SK-MEL-5 (cell line): ENCODE data around the gene WRNIP1. TPM values are rescaled to one million over a fixed set of nuclear protein-coding genes. Genes with fewer than 3 reads are reported as not detected.
"Not testable (repeated sequence)": the region's sequence is repeated elsewhere in the genome, so short reads cannot be mapped to it uniquely, and the experiment has no call there.

ENCODE experiments used
- DNase-seq: peaks from one replicate; pipeline ENCODE4 v3.0.0-alpha.2; 2016; ENCODE audit warnings: low read depth, low spot score
- in situ Hi-C: cut with HindIII; loops from 2 replicates; pipeline ENCODE4 v1.10.0; 2016; ENCODE audit warnings: low sequenced_read_pairs, high pct_unique_total_duplicates, low pct_unique_long_range_greater_than_20kb
- total RNA-seq: library from RNA; depleted of rRNA; stranded (reverse); fragments of >200 nt; shearing (Covaris generic); gene quantifications from 2 replicates; pipeline ENCODE4 v1.2.3, GENCODE V29; 2014

Gene WRNIP1
- total RNA-seq, 1 experiment from 2014 or later: 96.8 TPM

DNA sequence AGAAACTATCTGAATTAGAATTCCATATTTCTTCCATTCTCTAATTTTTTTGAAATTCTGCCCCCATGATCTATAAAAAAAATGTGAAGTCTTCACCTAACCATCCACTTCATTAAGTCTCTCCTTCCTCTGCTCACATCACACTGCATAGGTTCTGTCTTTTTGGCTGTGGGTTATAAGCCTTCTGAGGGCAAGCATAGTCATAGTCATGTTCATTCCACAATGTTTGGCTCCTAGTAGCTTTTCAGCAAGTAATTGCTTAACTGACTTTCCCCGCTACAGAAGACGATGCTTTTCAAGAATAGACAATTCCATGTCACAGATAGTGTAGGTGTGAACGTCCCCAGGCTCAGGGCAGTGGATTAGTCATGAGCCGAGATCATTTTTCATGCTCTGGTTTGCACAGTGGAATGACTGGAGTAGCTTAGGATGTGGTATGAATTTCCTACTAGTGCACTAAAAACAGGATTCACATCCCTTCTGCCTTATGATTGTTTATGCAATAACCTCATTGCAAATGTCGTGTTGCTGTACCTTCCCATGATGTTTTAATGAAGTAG lies 29.1 kb downstream of the WRNIP1 start:
- no peak for DNase-seq
- in situ Hi-C loops: no loop called here

DNA sequence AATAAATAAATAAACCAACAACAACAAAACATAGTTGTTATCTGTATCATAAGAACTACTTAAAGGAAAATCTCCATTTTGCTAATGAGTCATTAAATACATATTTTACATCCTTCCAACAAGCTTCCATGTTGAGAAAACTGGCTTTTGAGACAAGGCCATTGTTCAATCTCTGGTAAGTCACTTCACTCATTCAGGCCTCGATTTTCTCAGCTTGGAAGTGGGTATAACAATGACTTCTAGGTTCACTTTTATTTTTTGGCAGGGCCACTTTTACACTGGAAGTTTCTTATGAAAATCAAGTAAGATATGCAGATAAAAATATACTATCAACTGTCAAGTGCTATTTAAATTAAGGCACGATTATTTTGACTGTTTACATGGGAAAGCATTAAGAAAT lies 30.0 kb downstream of the WRNIP1 start:
- DNase-seq: no peak
- in situ Hi-C loops: no loop called here

DNA sequence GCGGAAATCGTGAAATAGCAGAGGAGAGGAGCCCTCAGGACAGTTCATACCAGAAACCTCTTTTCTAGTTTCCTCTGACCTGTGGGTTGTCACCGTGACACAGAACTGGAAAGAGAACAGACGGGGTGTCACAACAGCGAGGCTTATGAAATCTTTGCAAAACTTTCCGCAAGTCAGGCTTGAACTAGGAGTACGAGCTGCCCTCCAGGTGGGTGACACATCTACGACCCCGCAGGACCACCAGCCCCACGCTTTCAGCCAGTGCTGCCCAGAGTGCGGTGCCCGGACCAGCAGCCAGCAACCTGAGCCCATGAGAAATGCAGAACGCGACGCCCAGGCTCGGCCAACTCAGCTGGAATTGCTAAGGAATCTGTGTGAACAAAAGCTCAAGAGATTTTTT lies 30.8 kb downstream of the WRNIP1 start:
- DNase-seq: no peak
- in situ Hi-C loops: no loop called here

DNA sequence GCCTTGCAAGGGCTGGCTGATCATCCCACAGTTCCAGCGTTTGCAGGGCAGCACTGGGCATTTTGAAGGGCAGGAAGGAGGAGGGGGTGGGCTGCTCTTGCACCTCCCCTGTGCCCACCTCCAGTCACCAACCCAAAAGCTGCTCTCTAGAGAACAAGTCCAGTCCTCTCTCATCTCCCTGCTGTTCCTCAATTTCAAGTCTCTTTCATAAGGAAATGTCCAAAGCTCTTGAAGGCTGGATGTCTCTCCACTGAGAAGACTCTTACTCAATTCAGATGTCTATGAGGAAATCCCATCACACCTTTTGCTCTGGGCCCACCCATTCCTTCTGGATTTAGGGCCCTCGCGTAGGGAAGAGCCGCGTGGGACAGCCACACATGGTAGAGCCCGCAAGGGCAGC lies 31.7 kb downstream of the WRNIP1 start:
- in situ Hi-C loops: no loop called here
- no peak for DNase-seq

DNA sequence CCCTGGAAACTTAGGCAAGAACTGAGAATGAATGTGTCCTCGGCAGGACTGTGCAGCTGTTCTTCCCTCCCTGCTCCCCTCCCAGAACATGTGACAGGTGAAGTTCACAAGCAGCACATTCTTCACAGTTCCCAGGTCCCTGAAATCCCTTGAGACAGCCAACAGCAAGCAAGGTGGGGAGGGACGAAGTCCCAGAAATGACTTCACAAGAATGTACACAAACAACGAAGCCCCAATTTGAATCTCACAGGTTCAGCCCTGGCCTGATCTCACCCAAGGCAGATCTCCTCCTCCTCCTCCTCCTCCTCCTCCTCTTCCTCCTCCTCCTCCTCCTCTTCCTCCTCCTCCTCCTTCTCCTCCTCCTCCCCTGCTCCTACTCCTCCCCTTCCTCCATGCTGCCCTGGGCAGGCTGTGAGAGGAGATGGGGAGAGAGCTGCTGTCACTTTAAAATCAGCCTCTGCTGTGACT lies 32.4 kb downstream of the WRNIP1 start:
- DNase-seq: no peak
- in situ Hi-C loops: no loop called here

DNA sequence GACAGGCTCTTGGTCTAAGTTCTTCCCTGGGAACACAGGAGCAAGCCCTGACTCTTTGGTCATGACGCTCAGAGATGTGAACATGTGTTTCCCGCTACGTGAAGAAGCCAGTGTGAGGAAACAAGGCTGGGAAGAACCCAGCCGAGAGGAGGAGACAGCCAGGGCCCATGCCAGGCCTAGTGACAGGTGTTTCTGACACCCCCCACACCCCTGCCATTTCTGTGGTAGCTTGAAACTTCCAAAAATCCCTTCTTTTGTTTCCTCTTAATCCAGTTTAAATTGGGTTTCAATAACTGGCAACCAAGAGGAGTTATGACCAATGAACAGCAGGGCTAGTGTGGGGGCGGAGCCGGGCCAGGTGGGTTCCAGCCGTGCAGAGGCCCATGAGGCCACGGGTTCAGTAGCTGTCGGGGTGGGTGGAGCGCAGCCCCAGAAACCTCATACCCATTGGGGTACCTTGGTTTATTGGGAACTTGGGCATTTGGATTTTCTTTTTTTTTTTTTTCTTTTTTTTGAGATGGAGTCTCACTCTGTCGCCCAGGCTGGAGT lies 33.5 kb downstream of the WRNIP1 start:
- no peak for DNase-seq
- in situ Hi-C loops: no loop called here

DNA sequence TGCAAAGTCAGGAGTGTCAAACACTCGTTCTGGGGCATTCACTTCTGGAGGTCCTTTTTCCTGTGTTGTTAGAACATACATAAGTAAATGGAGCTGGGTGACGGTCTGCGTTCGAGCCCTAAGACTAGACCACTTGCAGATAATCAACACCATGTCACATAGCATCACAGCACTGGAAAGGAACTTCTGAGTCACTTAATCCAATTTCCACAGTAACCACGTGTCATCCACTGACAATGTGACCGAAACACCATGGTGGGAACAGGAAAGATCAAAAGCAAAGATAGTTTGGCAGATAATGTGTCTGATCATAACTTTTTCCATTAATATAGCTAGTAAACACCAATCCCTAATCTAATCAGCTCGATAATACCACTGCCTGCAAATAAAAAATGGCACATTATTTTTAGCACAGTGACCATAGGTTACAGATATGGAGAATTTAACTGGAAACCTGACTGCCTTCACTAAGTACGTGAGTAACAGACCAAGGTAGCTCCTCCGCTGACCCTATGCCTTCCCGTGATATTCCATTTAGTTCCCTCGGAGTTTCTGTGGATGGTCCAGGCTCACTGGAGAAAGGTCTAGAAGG lies 34.8 kb downstream of the WRNIP1 start:
- DNase-seq: no peak
- in situ Hi-C loops: no loop called here

DNA sequence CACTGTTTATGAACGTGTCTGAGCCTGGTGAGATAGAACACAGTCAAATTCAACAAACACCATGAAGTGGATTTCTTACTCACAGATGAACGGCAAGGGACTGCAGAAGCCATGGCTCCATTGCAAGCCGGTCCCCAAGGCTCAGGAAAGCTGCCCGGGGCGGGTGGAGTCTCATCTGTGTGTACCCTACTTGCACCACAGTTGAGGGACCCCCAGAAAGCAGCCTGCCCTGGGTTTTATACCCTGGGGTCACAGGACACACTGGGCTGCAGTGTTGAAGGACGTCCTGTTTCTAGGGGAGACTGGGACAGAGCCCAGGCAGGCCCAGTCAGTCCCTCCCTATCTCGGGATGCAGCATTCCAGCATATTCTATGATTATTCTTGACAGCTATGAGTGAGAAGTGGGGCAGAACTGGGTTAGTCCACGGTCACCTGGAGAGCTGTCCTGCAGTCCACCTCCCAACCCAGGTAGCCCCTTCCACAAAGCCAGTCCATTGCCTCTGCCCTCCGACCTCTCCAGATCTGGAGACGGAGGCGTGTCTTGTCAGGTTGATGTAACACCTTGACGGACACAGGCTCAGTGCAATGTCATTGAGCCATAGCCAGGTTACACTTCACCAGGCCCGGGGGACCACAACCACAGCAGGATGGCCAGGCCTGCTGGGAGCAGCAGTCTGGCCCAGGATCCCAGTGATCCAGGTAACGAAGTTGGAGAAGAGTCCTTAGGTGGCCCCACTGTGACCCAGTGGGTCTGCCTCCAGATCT lies 35.5 kb downstream of the WRNIP1 start:
- in situ Hi-C loops: no loop called here
- DNase-seq: no peak

DNA sequence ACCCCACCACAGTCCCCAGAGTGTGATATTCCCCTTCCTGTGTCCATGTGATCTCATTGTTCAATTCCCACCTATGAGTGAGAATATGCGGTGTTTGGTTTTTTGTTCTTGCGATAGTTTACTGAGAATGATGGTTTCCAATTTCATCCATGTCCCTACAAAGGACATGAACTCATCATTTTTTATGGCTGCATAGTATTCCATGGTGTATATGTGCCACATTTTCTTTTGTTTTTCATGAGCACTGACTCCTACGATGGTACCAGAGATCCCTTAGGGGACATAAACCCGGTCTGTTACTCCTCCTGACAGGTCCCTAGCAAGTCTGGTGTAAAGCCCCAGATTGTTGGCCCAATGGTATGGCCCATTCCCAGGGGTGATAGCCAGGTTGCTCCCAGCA lies 36.5 kb downstream of the WRNIP1 start:
- DNase-seq, in situ Hi-C loops: not testable (repeated sequence)

DNA sequence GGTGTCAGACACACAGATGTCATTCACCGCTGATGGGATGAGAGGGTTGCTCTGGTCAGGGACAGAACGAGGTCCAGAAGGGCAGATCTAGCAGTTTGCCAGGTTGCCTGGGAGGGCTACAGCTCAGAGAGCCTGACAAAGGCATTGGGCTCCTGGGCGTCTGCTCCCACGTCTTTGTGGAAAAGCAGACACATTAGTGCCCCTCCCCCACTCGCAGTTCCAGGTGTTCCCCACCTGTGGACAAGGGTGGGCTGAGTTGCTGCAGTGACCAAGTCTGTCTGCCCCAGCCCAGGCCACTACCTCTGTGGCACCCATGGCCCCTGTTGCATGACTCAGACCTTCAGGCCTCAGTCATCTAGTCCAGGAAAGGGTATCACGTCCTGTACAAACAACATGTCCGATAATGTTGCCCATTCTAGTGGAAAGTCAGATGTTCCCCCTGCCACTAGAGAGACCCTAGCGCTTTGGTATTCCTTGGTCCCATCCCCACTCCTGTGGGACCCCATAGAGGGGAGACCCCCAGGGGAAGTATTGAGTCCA lies 37.4 kb downstream of the WRNIP1 start:
- no peak for DNase-seq
- in situ Hi-C loops: no loop called here

DNA sequence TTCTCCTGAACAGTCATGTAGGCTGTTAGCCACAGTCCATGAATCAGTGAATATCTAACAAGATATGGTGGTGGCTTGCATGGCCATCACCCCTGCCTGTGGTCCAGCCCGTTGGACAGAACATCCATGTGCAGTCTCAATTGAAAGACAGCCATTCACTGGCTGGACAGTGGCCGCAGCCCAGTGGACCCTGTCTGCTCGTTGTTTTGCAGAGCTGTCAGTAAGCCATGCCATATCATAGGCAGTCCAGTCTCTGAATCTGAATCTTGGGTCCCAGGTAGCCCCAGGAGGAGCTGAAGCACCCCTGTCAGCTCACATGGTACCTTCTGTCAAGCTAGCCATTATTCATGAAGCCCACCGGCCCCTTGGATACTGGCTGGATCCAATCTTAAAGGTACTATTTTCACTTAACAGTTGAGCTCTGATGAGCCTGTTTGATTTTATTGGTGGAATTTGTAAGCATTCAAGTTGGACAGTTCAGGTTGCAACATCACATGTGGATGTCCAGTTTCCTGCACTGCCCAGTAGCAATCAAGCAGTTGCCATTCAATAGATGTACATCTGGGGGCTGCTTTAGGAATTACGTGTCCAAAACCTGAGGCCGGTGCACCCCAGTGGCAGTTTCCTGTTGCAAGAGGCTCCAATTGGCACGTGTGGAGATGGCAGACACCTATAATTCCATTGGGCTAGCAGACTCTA lies 38.7 kb downstream of the WRNIP1 start:
- DNase-seq: no peak
- in situ Hi-C loops: no loop called here

DNA sequence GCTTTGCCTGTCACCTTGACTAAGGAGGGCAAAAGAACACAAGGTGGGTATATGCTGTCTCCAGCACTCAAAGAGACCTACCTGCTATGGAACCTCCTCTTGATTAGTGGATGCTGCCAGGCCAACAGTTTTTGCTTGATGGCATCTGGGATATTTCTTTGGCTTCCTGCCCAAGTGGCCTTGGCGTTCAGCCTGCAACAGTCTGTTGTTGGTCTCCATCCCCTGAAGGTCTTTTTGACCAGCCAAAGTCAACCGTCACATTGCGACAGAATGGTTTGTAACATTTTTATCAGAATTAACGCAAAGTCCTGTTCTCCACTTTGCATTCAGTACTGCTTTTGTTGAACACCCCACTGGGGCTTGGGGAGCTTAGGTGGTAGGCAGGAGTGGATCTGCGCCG lies 39.3 kb downstream of the WRNIP1 start:
- in situ Hi-C loops: no loop called here
- no peak for DNase-seq

DNA sequence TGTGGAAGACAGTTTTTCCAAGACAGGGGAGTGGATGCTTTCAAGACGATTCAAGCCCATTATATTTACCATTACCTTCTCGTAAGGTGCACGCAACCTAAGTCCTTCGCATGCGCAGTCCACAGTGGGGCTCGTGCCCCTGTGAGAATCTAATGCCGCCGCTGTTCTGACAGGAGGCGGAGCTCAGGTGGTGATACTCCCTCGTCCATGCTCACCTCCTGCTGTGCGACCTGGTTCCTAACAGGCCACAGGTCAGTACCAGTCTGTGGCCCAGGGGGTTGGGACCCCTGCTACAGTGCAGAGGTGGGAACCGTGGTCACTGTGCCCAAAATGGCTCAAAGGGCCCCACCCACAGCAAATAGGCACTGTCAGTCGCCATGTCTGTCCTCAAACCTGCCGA lies 39.8 kb downstream of the WRNIP1 start:
- DNase-seq: no peak
- in situ Hi-C loops: no loop called here

DNA sequence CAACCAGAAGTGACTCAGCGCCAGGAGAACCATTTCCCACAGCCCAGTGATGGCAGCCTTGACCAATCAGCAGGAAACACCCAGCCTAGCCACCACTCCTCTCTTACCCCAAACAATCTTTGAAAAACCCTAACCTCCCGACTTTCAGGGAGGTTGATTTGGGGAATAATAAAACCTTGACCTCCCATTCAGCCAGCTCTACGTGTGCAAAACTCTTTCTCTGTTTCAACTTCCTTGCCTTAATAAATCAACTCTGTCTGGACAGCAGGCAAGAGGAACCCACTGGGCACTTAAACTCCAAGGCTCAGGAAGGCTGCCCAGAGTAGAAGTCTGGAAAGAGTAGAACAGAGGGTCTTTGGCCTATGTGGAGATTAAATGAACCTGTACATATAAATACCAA lies 41.5 kb downstream of the WRNIP1 start:
- in situ Hi-C loops: no loop called here
- DNase-seq: no peak

DNA sequence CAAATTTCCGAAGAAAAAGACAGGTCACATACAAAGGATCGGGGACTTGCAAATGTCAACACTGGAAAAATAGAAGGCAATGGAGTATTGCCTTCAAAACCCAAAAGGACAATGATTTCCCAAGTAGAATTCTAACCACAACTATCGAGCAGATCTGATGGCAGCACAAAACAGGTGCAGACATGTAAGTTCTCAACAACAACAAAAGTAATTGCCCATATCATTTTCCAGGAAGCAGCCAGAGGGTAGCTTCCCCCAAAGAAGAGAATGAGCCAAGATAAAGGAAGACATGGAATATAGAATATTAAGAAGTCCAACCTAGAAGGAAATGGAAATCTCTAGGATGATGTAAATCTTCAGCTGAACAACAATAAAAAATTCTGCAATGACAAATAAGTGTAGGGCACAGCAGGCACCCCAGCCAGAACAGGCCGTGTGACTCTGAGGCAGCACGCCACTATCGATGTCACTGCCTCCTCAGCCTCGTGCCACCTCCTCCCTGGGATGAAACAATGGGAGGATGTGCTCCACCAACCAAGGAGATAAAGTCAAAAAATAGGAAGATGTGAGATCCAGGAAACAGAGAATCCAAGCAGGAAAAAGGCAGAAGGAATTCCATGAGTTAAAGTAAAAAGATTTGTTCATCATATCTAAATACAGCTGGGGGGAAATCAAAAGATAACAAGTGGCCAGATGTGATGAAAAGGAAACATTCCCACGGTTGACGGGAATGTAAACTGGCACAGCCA lies 42.3 kb downstream of the WRNIP1 start:
- no peak for DNase-seq
- in situ Hi-C loops: no loop called here

DNA sequence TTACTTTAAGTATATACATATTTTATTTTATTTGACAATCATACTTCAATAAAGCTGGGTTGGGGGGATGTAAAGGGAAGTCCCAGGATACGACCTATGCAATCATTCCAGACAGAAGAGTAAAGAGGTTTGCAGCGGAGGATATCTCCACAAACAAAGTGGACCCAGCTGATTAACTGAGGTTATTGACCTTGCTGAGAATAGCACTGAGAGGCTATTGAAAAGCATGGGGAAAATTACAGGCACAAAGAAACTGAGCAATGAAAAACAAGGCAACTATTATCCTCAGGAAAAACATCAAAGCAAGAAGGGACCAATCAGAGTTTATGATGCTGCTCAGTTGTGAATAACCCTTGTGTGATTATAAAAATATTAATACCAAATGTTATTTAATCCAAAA lies 43.8 kb downstream of the WRNIP1 start:
- in situ Hi-C loops: no loop called here
- DNase-seq: peak; percentile 51

DNA sequence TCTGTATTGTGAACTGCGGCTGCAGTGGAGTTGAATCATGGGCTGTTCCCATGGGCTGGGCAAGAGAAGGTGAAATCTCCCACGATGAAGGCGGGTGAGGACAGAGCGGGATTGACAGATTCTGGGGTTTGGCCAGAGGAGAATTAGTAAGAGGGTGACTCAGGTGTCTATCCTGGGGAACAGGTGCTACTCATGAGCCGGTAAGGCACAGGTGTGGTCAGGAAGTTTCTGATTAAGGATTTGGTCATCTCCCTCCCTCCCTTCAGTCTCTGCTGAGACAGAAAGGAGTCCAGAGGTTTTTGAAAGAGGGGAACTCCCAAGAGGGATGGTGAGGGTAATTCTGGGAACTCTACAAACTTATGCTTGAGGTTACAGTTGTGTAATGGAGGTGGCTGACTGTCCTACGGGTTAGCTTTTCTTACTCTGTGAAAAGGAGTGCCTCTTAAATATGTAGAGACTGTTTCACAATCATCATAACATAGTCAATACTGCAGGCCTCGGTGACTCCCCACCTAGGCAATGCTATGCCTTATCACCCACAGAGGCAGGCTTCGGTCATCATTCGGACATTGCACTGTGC lies 45.0 kb downstream of the WRNIP1 start:
- no peak for DNase-seq
- in situ Hi-C loops: no loop called here
